Gastrocnemius medialis (tissue), 4 donors: ENCODE data around the gene ASPHD2. TPM values are rescaled to one million over a fixed set of nuclear protein-coding genes. Genes with fewer than 3 reads are reported as not detected.

Source experiments
- ATAC-seq, 2 donors: fragments of 150-250 bp; one replicate each; pipeline ENCODE4 v1.9.1; 2016
- DNase-seq, 2 donors: peaks; one replicate each; pipeline ENCODE4 v3.0.0-alpha.2; 2019
- H3K27ac ChIP-seq, 4 donors: fragments of 200-600 bp; sonication (generic); 1 replicate in 1 of 4; 2 replicates in 3 of 4; pipeline ENCODE4 v1.5.1; 2016 to 2018; ENCODE audit warnings: mild to moderate bottlenecking in 2 of 4, moderate library complexity in 1 of 4
- H3K27me3 ChIP-seq, 3 donors: fragments of 200-600 bp; sonication (generic) in 2 of 3; 1 replicate in 1 of 3; 2 replicates in 2 of 3; pipeline versions ENCODE4 v1.5.1 to v1.6.0; 2016 to 2019; ENCODE audit warnings: mild to moderate bottlenecking in 1 of 3, moderate library complexity in 1 of 3
- H3K36me3 ChIP-seq, 2 donors: fragments of 200-600 bp; sonication (generic) in 1 of 2; one replicate each; pipeline ENCODE4 v1.5.1; 2017 to 2018
- H3K4me1 ChIP-seq, 2 donors: fragments of 200-600 bp; sonication (generic) in 1 of 2; one replicate each; pipeline ENCODE4 v1.5.1; 2016 to 2017; ENCODE audit warnings: mild to moderate bottlenecking in 2 of 2
- H3K4me3 ChIP-seq, 4 donors: fragments of 200-600 bp; sonication (generic) in 3 of 4; 1 replicate in 1 of 4; 2 replicates in 3 of 4; pipeline ENCODE4 v1.5.1; 2016 to 2019; ENCODE audit warnings: mild to moderate bottlenecking in 2 of 4
- H3K9me3 ChIP-seq, 3 donors: fragments of 200-600 bp; sonication (generic) in 2 of 3; 1 replicate in 1 of 3; 2 replicates in 2 of 3; pipeline ENCODE4 v1.5.1; 2016 to 2019
- POLR2A ChIP-seq, 2 donors: fragments of 450-650 bp; IDR thresholded peaks; one replicate each; pipeline ENCODE4 v1.6.1; 2017; ENCODE audit warnings: antibody characterized with exemption in 2 of 2, mild to moderate bottlenecking in 2 of 2, moderate library complexity in 2 of 2
- in situ Hi-C, 4 donors: fragments of 200-750 bp; cut with MboI; loops; one replicate each; pipeline versions ENCODE4 v1.15.0 to v1.8.0; 2017; ENCODE audit warnings: low sequenced_read_pairs in 4 of 4
- intact Hi-C: fragments of 100-400 bp; cut with DNase I; formaldehyde crosslinking; loops from one replicate; pipeline ENCODE4 v1.15.1; 2023; ENCODE audit warnings: low total_unique reads
- total RNA-seq, 4 donors: library from RNA; depleted of rRNA; stranded (reverse); fragments of >200 nt; gene quantifications; one replicate each; pipeline versions ENCODE4 v1.1.0 to v1.2.3, GENCODE V29; 2016
- TF ChIP-seq, protein P1 (sequence below), 5 experiments: fragments of 450-650 bp in 3 of 5; fragments of 200-600 bp in 2 of 5; sonication (generic) in 2 of 5; IDR thresholded peaks in 4 of 5; conservative IDR thresholded peaks in 1 of 5; 1 replicate in 4 of 5; 2 replicates in 1 of 5; pipeline ENCODE4 v1.5.1; 2016 to 2019; ENCODE audit warnings: antibody characterized with exemption in 5 of 5, mild to moderate bottlenecking in 3 of 5, moderate library complexity in 3 of 5

Gene ASPHD2
- total RNA-seq, 4 donors from 2014 or later: 0.07 to 0.10 TPM; not detected in 2

DNA sequence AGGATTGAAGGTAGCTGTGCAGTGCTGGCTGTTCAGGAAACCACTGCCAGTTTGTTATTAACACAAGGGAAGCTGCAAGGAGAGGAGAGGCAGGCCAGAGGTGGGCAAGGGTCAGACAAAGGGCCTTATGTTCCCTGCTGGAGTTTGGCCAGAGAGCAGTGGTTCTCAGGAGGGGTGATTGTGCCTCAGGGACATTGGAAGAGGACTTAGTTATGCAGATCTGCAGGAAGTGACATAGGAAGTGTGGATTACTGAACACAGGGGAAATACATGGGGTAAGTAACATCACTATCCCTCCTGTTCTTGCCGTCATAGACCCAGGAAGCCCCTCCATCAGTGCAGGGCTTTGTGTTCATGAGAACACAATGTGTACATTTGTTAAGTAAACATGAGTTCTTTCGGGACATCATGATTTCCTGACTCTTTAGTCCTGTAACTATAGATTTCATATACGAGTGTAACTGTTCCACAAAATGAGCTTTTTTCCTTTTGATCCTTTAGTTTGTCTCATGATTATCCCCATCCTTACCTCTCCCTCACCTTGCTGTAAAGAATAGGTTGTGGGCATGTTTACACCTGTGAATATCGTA, 60.5 kb downstream of the ASPHD2 start:
- Histone ChIP-seq H3K4me3 (no peak overlapping the region), H3K4me1 (peaks cover 13 to 14% of the 10 kb centered on the region in 2 donors), H3K9me3 (no peaks in the 10 kb centered on the region), H3K27me3 (no peaks in the 10 kb centered on the region), H3K36me3 (peaks cover 3 to 71% of the 10 kb centered on the region in 2 donors), H3K27ac (peak overlapping the region in 1 of 4 donors; percentile 1)
- intact Hi-C loops (no loop called here), in situ Hi-C loops (loop anchor here in 3 of 4 donors (10.0 kb wide), 1 partner anchor 95 kb away; no protein-coding TSS in a partner anchor)
- no peak for TF ChIP-seq POLR2A (IDR thresholded peaks at IDR 0.05)
- TF ChIP-seq, protein P1, sequence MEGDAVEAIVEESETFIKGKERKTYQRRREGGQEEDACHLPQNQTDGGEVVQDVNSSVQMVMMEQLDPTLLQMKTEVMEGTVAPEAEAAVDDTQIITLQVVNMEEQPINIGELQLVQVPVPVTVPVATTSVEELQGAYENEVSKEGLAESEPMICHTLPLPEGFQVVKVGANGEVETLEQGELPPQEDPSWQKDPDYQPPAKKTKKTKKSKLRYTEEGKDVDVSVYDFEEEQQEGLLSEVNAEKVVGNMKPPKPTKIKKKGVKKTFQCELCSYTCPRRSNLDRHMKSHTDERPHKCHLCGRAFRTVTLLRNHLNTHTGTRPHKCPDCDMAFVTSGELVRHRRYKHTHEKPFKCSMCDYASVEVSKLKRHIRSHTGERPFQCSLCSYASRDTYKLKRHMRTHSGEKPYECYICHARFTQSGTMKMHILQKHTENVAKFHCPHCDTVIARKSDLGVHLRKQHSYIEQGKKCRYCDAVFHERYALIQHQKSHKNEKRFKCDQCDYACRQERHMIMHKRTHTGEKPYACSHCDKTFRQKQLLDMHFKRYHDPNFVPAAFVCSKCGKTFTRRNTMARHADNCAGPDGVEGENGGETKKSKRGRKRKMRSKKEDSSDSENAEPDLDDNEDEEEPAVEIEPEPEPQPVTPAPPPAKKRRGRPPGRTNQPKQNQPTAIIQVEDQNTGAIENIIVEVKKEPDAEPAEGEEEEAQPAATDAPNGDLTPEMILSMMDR (IDR thresholded peaks at IDR 0.05 in 4 of 5, conservative IDR thresholded peaks at IDR 0.05 in 1 of 5): no peak
- ATAC-seq (no peak), DNase-seq (no peak)

- ATAC-seq: no peak
These were observed 63.2 kb downstream of the ASPHD2 start for GRCh38 chr22:26492220-26492619.

GRCh38 chr22:26494506-26494905, 65.4 kb downstream of the ASPHD2 start:
- TF ChIP-seq POLR2A (IDR thresholded peaks at IDR 0.05): no peak
- TF ChIP-seq, protein P1 (IDR thresholded peaks at IDR 0.05 in 4 of 5, conservative IDR thresholded peaks at IDR 0.05 in 1 of 5): no peak
- no peak overlapping the region for H3K4me3 ChIP-seq
- no peaks in the 10 kb centered on the region for H3K9me3 ChIP-seq
- DNase-seq (no peak), ATAC-seq (no peak)
- no peaks in the 10 kb centered on the region for H3K27me3 ChIP-seq
- H3K27ac ChIP-seq: peak overlapping the region in 3 of 4 donors; percentile 2 to 19 (median 3)
- in situ Hi-C loops: loop anchor here in 1 of 4 donors (10.0 kb wide), 1 partner anchor 90 kb away; no protein-coding TSS in a partner anchor
- peaks cover 3 to 91% of the 10 kb centered on the region in 2 donors for H3K36me3 ChIP-seq
- intact Hi-C loops: no loop called here
- peaks cover under 1 to 3% of the 10 kb centered on the region in 2 donors for H3K4me1 ChIP-seq

More at GRCh38 chr22:26492220-26492619, 63.2 kb downstream of the ASPHD2 start:
- Histone ChIP-seq H3K4me3 (no peak overlapping the region), H3K9me3 (no peaks in the 10 kb centered on the region), H3K36me3 (peaks cover 3 to 97% of the 10 kb centered on the region in 2 donors), H3K4me1 (no peaks in the 10 kb centered on the region), H3K27ac (no peak overlapping the region), H3K27me3 (no peaks in the 10 kb centered on the region)
- intact Hi-C loops: no loop called here
- TF ChIP-seq POLR2A (IDR thresholded peaks at IDR 0.05): no peak
- TF ChIP-seq, protein P1 (IDR thresholded peaks at IDR 0.05 in 4 of 5, conservative IDR thresholded peaks at IDR 0.05 in 1 of 5): no peak
- in situ Hi-C loops: loop anchor here in 1 of 4 donors (10.0 kb wide), 1 partner anchor 93 kb away; no protein-coding TSS in a partner anchor
- no peak for DNase-seq

Other genes starting within 250 kb of the ASPHD2 start
- 10 to 100 TPM in 3 of 4 donors, 1 to 10 TPM in 1; 7.0 to 13.9 (median 10.5) TPM for gene HPS4, start 54.5 kb downstream of the ASPHD2 start, total RNA-seq
- 10 to 100 TPM; 24.0 to 53.1 (median 27.4) TPM for gene SRRD, start 54.6 kb downstream of the ASPHD2 start, total RNA-seq
- 10 to 100 TPM; 33.1 to 65.7 (median 49.2) TPM for gene TFIP11, start 83.2 kb downstream of the ASPHD2 start, total RNA-seq
- gene TPST2, start 160.9 kb downstream of the ASPHD2 start, total RNA-seq: 100 to 1,000 TPM in 1 of 4 donors, 10 to 100 TPM in 3; 32.3 to 110 (median 65.4) TPM
- under 1 TPM in 1 of 4 donors, not detected in 3; 0.97 TPM for gene CRYBB1, start 188.8 kb downstream of the ASPHD2 start, total RNA-seq
- not detected for gene CRYBA4, start 192.7 kb downstream of the ASPHD2 start, total RNA-seq
- under 1 TPM in 3 of 4 donors, not detected in 1; 0.02 to 0.25 (median 0.07) TPM for gene MIAT, start 228.3 kb downstream of the ASPHD2 start, total RNA-seq